K562 (cell line): ENCODE results near the gene GCHFR. TPM values are rescaled to one million over a fixed set of nuclear protein-coding genes. Genes with fewer than 3 reads are reported as not detected.

ENCODE experiments used
- C11orf30 ChIP-seq: fragments of 450-650 bp; IDR thresholded peaks from 2 replicates; pipeline ENCODE4 v1.6.1; 2016; ENCODE audit warnings: low read depth, mild to moderate bottlenecking
- EGR1 ChIP-seq: fragments of 450-650 bp; conservative IDR thresholded peaks from 2 replicates; pipeline ENCODE4 v1.6.1; 2017; ENCODE audit warnings: mild to moderate bottlenecking
- ELF4 ChIP-seq: fragments of 450-650 bp; formaldehyde crosslinking; IDR thresholded peaks from 2 replicates; pipeline ENCODE4 v1.4.0; 2022; ENCODE audit warnings: missing genetic modification characterization
- EP400 ChIP-seq: fragments of 450-650 bp; IDR thresholded peaks from 2 replicates; pipeline ENCODE4 v1.6.1; 2017; ENCODE audit warnings: antibody characterized with exemption, mild to moderate bottlenecking, moderate library complexity
- FOSL1 ChIP-seq: fragments of 200-800 bp; sonication (Bioruptor generic); conservative IDR thresholded peaks from 2 replicates; pipeline ENCODE4 v1.6.1; 2016; ENCODE audit warnings: missing genetic modification characterization, missing compliant biosample characterization
- FOXJ2 ChIP-seq: fragments of 200-800 bp; sonication (Bioruptor generic); IDR thresholded peaks from 2 replicates; pipeline ENCODE4 v1.6.1; 2016; ENCODE audit warnings: missing genetic modification characterization, missing compliant biosample characterization
- IFI16 ChIP-seq: fragments of 250-450 bp; sonication (Bioruptor Pico); IDR thresholded peaks from 2 replicates; pipeline ENCODE4 v2.1.2; 2022; ENCODE audit warnings: mild to moderate bottlenecking, inconsistent platforms
- KLF1 ChIP-seq: fragments of 450-650 bp; IDR thresholded peaks from 2 replicates; pipeline ENCODE4 v1.6.1; 2016; ENCODE audit warnings: missing genetic modification characterization, missing compliant biosample characterization
- MEF2A ChIP-seq: IDR thresholded peaks from 2 replicates; pipeline ENCODE4 v1.6.1; 2011; ENCODE audit warnings: low read depth, mild to moderate bottlenecking, low read length, moderate library complexity; ENCODE audit not compliant: control insufficient read depth
- MTF1 ChIP-seq: fragments of 250-450 bp; sonication (Bioruptor Pico); IDR thresholded peaks from 2 replicates; pipeline ENCODE4 v1.9.0; 2021; ENCODE audit warnings: moderate library complexity, mild to moderate bottlenecking, inconsistent platforms, borderline replicate concordance
- NRF1 ChIP-seq, 2 experiments: fragments of 450-650 bp; IDR thresholded peaks in 1 of 2; conservative IDR thresholded peaks in 1 of 2; 2 replicates each; pipeline ENCODE4 v1.6.1; 2014; ENCODE audit warnings: mild to moderate bottlenecking in 2 of 2
- PHTF2 ChIP-seq: fragments of 250-450 bp; sonication (Bioruptor Pico); IDR thresholded peaks from 2 replicates; pipeline ENCODE4 v1.5.0; 2021; ENCODE audit warnings: mild to moderate bottlenecking
- PTTG1 ChIP-seq: fragments of 450-650 bp; IDR thresholded peaks from 2 replicates; pipeline ENCODE4 v1.6.1; 2016; ENCODE audit warnings: low read depth, mild to moderate bottlenecking, missing genetic modification characterization, missing compliant biosample characterization
- RBM14 ChIP-seq: fragments of 200-400 bp; formaldehyde crosslinking; IDR thresholded peaks from 2 replicates; pipeline ENCODE4 v1.6.1; 2018; ENCODE audit warnings: low read depth, mild to moderate bottlenecking, low read length, moderate library complexity, borderline replicate concordance; ENCODE audit not compliant: insufficient read depth
- SMAD2 ChIP-seq: fragments of 150-350 bp; IDR thresholded peaks from 2 replicates; pipeline ENCODE4 v1.6.1; 2014; ENCODE audit warnings: low read depth, mild to moderate bottlenecking, low read length
- SMAD4 ChIP-seq: fragments of 250-450 bp; sonication (Bioruptor Pico); conservative IDR thresholded peaks from 2 replicates; pipeline ENCODE4 v1.8.0; 2021; ENCODE audit warnings: inconsistent platforms, mild to moderate bottlenecking, moderate library complexity
- SRSF7 ChIP-seq: fragments of 200-400 bp; formaldehyde crosslinking; optimal IDR thresholded peaks from 2 replicates; pipeline ENCODE3; 2017; ENCODE audit warnings: mild to moderate bottlenecking, low read depth, low read length
- TEAD4 ChIP-seq, 2 experiments: sonication (generic) in 1 of 2; formaldehyde crosslinking in 1 of 2; IDR thresholded peaks; 2 replicates each; pipeline versions ENCODE4 v1.6.1 to v1.8.0; 2012 to 2022; ENCODE audit warnings: borderline replicate concordance in 1 of 2, inconsistent platforms in 1 of 2, low read length in 1 of 2, mild to moderate bottlenecking in 1 of 2, missing genetic modification reagents in 1 of 2
- ZNF354B ChIP-seq: fragments of 250-450 bp; sonication (Bioruptor Pico); IDR thresholded peaks from 2 replicates; pipeline ENCODE4 v1.4.0; 2020
- ZNF695 ChIP-seq: fragments of 450-650 bp; formaldehyde crosslinking; IDR thresholded peaks from 2 replicates; pipeline ENCODE4 v1.4.0; 2020; ENCODE audit warnings: mild to moderate bottlenecking, moderate library complexity
- ZNF696 ChIP-seq: fragments of 250-450 bp; sonication (Bioruptor Pico); conservative IDR thresholded peaks from 2 replicates; pipeline ENCODE4 v1.4.0; 2020; ENCODE audit warnings: mild to moderate bottlenecking, moderate library complexity
- polyA plus RNA-seq, 8 experiments: library from polyadenylated mRNA; depleted of rRNA in 4 of 8; stranded (reverse) in 5 of 8; unstranded in 3 of 8; fragments of >200 nt; fragmentation: Nextera tagmentation in 2 of 8; fragmentation: Illumina TruSeq in 1 of 8; extraction: Ambion mirVana in 2 of 8; extraction: Trizol in 1 of 8; gene quantifications; 2 replicates each; pipeline versions ENCODE4 v1.2.1 to v1.2.3, GENCODE V29; 2011 to 2014; ENCODE audit warnings: inconsistent platforms in 1 of 8, missing spikeins in 1 of 8
- total RNA-seq, 7 experiments: library from RNA; depleted of rRNA in 6 of 7; stranded (reverse); fragments of >200 nt in 6 of 7; fragmentation: Illumina TruSeq in 2 of 7; extraction: Trizol in 2 of 7; gene quantifications; 2 replicates each; pipeline versions ENCODE4 v1.2.1 to v1.2.3, GENCODE V29; 2011 to 2021; ENCODE audit warnings: low replicate concordance in 1 of 7
- TF ChIP-seq, protein P1 (sequence below): sonication (generic); formaldehyde crosslinking; IDR thresholded peaks from 2 replicates; pipeline ENCODE4 v1.8.1; 2023; ENCODE audit warnings: mild to moderate bottlenecking, missing genetic modification reagents
- TF ChIP-seq, protein P2 (sequence below): sonication (generic); formaldehyde crosslinking; IDR thresholded peaks from 2 replicates; pipeline ENCODE4 v1.8.0; 2022; ENCODE audit warnings: missing genetic modification reagents, mild to moderate bottlenecking, borderline replicate concordance

GCHFR gene
- total and polyA plus RNA-seq, 9 of the 15 experiments (the other 6 are each of a cell fraction or from before 2014, with no cell fraction given), result 8.7 to 83.5 (median 20.8) TPM

DNA sequence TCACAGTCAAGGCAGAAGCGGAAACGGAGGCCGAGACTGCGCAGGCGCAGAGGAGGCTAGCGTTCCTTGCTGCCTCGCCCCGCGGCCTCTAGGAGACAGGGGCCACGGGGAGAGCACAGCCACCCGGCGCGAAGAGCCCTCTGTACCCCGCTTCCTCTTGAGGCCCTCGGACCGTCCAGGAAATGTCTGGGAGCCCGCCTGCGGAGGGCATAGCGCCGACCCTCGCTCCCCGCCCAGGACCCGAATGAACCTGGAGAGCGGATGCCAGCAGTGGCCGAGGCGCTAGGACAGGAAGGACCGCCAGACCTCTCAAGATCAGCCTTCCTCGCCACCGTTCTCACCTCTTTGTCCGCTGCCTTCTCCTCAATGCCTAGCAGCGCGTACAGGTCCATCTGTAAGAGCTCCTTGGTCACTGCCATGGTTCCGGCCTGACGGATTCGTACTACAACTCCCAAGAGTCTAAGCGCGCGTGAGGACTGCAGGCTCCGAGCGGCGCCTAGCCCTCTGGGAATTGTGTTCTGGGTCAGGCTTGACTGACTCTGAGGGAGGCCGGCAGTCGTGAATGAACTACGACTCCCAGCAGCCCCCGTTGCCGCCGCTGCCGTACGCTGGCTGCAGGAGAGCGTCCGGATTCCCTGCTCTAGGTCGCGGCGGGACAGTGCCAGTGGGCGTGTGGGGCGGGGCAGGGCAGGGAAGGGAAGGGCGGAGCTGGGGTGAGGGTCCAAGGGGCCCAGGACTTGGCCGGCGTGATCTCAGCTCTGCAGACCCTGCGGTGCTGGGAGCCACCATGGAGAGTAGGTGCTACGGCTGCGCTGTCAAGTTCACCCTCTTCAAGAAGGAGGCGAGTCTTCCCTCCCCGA lies 43.4 kb downstream of the GCHFR start, which contains the start of the genes DNAJC17 and ZFYVE19 (continued):
- TF ChIP-seq ZNF695 (0 out of 2 replicates have a peak, but pooled peaks have one; percentile 29), PHTF2 (no peak), IFI16 (CRISPR knock-in tag) (no peak), EP400 (peak; percentile 71), SMAD2 (no peak), MTF1 (no peak), SMAD4 (CRISPR knock-in tag) (peak; percentile 39; the same call in 1 of the 2 replicates), ZNF696 (CRISPR knock-in tag) (no peak), FOSL1 (tag) (peak; percentile 47; the same call in 1 of the 2 replicates), FOXJ2 (tag) (no peak), C11orf30 (no peak), RBM14 (no peak), NRF1 (conservative IDR thresholded peaks at IDR 0.05 in 1 of 2, IDR thresholded peaks at IDR 0.05 in 1 of 2) (peak; percentile 96), EGR1 (peak; percentile 78), ELF4 (CRISPR knock-in tag) (peak; percentile 58; the same call in 1 of the 2 replicates), MEF2A (no peak), ZNF354B (CRISPR knock-in tag) (no peak), TEAD4 (IDR thresholded peaks at IDR 0.05; ENCODE audit: low read length) (no peak), TEAD4 (CRISPR knock-in tag; IDR thresholded peaks at IDR 0.05; ENCODE audit: borderline replicate concordance) (no peak), SRSF7 (no peak), KLF1 (tag) (peak; percentile 64; the same call in 1 of the 2 replicates), PTTG1 (tag) (no peak)
- TF ChIP-seq, protein P1, sequence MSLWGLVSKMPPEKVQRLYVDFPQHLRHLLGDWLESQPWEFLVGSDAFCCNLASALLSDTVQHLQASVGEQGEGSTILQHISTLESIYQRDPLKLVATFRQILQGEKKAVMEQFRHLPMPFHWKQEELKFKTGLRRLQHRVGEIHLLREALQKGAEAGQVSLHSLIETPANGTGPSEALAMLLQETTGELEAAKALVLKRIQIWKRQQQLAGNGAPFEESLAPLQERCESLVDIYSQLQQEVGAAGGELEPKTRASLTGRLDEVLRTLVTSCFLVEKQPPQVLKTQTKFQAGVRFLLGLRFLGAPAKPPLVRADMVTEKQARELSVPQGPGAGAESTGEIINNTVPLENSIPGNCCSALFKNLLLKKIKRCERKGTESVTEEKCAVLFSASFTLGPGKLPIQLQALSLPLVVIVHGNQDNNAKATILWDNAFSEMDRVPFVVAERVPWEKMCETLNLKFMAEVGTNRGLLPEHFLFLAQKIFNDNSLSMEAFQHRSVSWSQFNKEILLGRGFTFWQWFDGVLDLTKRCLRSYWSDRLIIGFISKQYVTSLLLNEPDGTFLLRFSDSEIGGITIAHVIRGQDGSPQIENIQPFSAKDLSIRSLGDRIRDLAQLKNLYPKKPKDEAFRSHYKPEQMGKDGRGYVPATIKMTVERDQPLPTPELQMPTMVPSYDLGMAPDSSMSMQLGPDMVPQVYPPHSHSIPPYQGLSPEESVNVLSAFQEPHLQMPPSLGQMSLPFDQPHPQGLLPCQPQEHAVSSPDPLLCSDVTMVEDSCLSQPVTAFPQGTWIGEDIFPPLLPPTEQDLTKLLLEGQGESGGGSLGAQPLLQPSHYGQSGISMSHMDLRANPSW (CRISPR knock-in tag), result peak; percentile 71; the same call in 1 of the 2 replicates
- TF ChIP-seq, protein P2, sequence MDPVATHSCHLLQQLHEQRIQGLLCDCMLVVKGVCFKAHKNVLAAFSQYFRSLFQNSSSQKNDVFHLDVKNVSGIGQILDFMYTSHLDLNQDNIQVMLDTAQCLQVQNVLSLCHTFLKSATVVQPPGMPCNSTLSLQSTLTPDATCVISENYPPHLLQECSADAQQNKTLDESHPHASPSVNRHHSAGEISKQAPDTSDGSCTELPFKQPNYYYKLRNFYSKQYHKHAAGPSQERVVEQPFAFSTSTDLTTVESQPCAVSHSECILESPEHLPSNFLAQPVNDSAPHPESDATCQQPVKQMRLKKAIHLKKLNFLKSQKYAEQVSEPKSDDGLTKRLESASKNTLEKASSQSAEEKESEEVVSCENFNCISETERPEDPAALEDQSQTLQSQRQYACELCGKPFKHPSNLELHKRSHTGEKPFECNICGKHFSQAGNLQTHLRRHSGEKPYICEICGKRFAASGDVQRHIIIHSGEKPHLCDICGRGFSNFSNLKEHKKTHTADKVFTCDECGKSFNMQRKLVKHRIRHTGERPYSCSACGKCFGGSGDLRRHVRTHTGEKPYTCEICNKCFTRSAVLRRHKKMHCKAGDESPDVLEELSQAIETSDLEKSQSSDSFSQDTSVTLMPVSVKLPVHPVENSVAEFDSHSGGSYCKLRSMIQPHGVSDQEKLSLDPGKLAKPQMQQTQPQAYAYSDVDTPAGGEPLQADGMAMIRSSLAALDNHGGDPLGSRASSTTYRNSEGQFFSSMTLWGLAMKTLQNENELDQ (CRISPR knock-in tag), result no peak
